ENCODE data around the gene SEMA4B. TPM values are rescaled to one million over a fixed set of nuclear protein-coding genes. Genes with fewer than 3 reads are reported as not detected.
A peak's percentile ranks its signal among the peaks of the same experiment; 100 is the strongest.

The SEMA4B gene
- total RNA-seq, 1 experiment from 2014 or later, result 5.6 TPM

DNA sequence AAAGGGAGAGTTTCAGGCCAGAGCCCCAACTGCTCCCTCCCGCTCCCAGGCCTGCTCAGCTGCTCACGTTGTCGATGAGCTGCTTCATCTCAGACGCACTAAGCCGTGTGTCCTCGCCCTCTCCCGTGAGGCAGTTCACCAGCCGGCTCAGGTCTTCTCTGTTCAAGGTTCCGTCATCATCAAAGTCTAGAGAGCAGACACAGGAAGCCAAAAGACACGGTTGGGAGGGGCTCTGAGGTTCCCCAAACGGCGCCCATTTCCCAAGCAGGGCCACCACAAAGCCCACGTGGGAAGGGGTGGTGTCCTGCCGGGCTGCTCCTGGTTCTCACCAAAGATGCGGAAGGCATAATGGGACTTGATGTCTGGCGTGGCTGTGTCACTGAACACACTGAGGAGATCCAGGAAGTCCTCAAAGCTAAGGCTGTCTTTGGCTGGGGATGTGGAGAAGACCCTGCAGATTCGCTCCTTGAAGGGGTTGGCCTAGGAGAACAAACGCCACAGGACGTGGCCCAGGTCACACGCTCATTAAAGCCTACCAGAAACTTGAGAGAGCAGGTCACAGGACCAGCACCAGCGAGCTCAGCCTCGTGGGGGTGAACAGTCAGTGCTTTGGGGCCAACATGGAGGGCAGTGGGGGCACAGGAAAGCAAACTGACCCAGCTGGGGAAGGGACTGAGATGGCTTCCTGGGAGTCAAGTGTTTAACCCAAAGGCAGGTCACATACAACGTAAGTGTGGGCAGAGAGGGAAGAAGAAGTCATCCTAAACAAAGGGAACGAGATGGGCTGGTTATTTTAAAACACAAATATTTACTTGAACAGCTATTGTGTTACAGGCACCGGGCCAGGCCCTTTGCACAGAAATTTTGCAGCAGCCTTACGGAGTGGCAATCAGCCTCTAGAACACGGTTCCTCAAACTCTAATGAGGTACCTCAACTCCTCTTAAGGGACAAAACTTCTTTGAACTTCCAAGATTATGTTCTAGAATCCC lies 30.2 kb downstream of the SEMA4B start:
- peaks cover 47% of the 10 kb centered on the region for H3K36me3 ChIP-seq
- DNase-seq (ENCODE audit: low read depth in 1 of 2, low spot score in 2 of 2), result no peak
- peaks cover 23% of the 10 kb centered on the region for H3K4me1 ChIP-seq (replicated peaks)

DNA sequence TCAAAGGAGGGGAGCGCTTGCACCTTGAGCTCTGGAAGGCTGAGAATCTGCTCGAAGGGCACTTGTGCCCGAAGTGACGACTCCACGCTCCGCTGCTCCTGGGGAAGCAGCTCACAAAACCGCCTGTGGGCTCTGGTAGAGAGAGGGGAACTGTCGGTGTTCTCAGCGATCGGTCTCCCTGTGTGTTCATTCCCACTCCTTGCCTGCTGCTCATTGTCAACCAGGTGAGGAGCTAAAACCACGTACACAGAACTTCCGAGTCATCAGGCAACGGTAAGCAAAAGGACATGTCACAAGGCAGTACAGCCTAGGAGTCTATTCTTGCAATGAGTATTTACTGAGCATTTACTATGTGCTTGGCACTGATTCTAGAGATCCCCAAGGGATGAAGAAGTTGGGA lies 31.1 kb downstream of the SEMA4B start:
- Histone ChIP-seq H3K36me3 (peaks cover 47% of the 10 kb centered on the region), H3K27ac (no peak overlapping the region), H3K9me3 (replicated peaks) (no peaks in the 10 kb centered on the region), H3K27me3 (replicated peaks) (no peaks in the 10 kb centered on the region), H3K4me1 (replicated peaks) (peaks cover 23% of the 10 kb centered on the region), H3K4me3 (no peak overlapping the region)
- no peak for DNase-seq (ENCODE audit: low read depth in 1 of 2, low spot score in 2 of 2)

More for the DNA sequence above, 30.2 kb downstream of the SEMA4B start:
- Histone ChIP-seq H3K27ac (no peak overlapping the region), H3K4me3 (no peak overlapping the region), H3K27me3 (replicated peaks) (no peaks in the 10 kb centered on the region), H3K9me3 (replicated peaks) (no peaks in the 10 kb centered on the region)

DNA sequence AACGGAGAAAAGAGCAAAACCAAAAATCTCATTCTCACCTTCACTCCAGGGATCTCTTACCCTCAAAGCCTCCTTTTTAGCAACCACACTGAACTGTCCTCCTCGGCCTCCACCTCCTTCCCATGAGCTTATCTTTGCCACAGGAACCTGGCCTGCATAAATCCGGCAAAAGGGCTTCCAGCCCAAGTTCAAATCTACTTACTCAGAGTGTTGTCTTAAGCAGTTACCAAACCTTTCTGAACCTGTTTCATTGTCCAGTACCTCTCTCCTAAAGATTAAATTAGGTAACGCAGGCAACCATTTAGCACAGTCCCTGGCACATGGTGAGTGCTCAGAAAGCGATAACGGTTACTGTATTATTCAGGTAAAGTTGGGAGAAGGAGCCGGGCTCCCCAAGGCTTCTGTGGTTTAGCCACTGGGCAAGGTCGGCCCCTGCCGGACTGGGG lies 31.8 kb downstream of the SEMA4B start:
- H3K4me3 ChIP-seq, result peak overlapping the region; percentile 83
- H3K4me1 ChIP-seq (replicated peaks), result peaks cover 23% of the 10 kb centered on the region
- no peak overlapping the region for H3K27ac ChIP-seq
- peaks cover 43% of the 10 kb centered on the region for H3K36me3 ChIP-seq
- no peaks in the 10 kb centered on the region for H3K27me3 ChIP-seq (replicated peaks)
- no peaks in the 10 kb centered on the region for H3K9me3 ChIP-seq (replicated peaks)
- DNase-seq (ENCODE audit: low read depth in 1 of 2, low spot score in 2 of 2), result no peak

DNA sequence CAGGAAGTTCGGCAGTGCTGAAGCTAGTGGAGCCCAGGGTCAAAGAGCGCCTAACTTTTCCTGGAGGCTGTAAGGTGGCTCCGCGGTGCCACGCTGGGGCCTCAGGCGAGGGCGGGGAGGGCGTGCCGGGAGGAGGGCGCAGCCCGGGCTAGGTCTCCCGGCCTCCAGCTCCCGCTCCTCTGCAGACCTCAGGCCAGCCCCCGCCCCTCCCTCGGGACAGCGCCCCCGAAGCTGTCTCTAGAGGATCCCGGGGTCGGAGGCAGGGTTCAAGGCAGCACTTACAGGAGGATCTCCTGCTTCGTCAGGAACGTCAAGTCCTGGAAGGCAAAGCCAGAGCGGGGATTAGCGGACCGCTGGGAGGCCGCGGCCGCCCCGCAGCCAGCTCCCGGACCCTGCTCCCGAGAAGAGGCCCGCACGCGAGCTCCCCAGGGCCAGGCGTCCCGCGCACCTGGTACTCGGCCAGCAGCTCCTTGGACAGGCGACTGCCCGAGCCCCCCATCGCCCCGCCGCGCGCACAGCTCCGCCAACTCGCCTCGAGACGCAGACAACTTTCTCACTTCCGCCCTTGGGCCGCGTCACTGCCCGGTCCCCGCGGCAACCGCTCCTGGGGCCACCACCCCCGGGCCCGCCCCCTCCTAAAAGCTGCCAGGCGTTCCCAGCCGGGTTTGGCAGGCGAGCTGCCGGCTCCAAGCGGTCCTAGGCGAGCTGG lies 32.4 kb downstream of the SEMA4B start, which contains the start of gene CIB1:
TSS of gene CIB1 (minus strand) at position 555 of the 709 bp plus-strand sequence. CDS start at position 499, 56 bp downstream.
- Histone ChIP-seq H3K27me3 (replicated peaks) (no peaks in the 10 kb centered on the region), H3K4me1 (replicated peaks) (peaks cover 23% of the 10 kb centered on the region), H3K9me3 (replicated peaks) (no peaks in the 10 kb centered on the region), H3K36me3 (peaks cover 41% of the 10 kb centered on the region), H3K4me3 (peak within 1 kb of the TSS; percentile 83), H3K27ac (peak within 1 kb of the TSS; percentile 59)
- peak; percentile 94 to 97 for DNase-seq (ENCODE audit: low read depth in 1 of 2, low spot score in 2 of 2)

DNA sequence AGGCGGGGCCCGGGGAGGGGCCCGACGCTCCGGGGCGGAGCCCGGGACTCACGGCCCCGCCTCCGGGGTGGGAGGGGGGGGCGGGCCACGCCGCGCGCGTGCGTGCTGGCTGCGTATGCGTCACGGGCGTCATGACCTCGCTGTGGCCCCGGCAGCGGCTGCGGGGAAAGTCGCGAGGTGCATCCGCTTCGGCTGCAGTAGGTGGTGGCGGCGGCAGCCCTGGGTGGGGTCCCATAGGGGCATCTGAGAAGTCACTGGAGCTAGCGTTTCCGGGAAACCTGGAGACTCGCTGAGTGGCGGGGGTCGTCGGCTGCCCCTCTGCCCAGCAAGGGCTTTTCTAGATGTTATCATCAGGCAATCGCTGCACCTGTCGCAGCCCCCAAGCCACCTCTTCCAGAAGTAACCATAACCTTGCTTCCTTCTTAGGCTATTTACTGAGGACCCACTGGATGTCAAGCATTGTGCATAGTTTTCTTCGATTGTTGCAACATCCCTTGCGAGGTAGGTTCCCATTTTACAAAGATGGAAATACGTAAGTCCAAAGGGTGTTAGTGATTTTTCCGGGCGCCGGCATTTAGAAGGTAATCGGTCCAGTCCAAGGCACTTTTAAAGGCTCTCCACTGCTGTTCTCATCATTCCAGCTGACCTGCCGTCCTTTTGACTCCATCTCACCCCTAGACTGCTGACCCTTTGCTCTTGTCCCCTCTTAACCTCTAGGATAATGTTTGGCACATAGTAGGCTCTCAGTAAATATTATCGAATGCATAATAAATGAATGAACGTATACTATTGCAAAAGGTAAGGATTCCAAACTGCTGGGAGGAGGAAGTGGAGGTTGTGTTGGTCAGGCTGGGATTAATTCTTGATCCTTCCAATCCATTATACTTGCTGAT lies 33.2 kb downstream of the SEMA4B start, which contains the start of gene GDPGP1:
TSS of gene GDPGP1 (plus strand) at position 114 of the 893 bp plus-strand sequence. CDS start 6,700 bp downstream, outside the sequence.
- Histone ChIP-seq H3K4me3 (peak within 1 kb of the TSS; percentile 83), H3K27ac (peak within 1 kb of the TSS; percentile 59), H3K4me1 (replicated peaks) (peaks cover 23% of the 10 kb centered on the region), H3K9me3 (replicated peaks) (no peaks in the 10 kb centered on the region), H3K27me3 (replicated peaks) (no peaks in the 10 kb centered on the region), H3K36me3 (peaks cover 37% of the 10 kb centered on the region)
- no peak for DNase-seq (ENCODE audit: low read depth in 1 of 2, low spot score in 2 of 2)

DNA sequence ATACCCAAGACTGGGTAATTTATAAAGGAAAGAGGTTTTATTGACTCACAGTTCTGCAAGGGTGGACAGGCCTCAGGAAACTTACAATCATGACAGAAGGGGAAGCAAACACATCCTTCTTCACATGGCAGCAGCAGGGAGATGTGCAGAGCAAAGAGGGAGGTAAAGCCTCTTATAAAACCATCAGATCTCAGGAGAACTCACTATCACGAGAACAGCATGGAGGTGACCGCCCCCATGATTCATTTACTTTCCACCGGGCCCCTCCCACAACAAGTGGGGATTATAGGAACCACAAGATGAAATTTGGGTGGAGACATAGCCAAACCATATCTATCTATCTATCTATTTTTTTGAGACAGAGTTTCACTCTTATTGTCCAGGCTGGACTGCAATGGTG lies 38.2 kb downstream of the SEMA4B start:
- Histone ChIP-seq H3K4me1 (replicated peaks) (peaks cover 3% of the 10 kb centered on the region), H3K36me3 (0 out of 2 replicates have a peak, but pooled peaks cover 9% of the 10 kb centered on the region), H3K27me3 (replicated peaks) (no peaks in the 10 kb centered on the region), H3K4me3 (no peak overlapping the region), H3K27ac (no peak overlapping the region), H3K9me3 (replicated peaks) (no peaks in the 10 kb centered on the region)
- no peak for DNase-seq (ENCODE audit: low read depth in 1 of 2, low spot score in 2 of 2)

DNA sequence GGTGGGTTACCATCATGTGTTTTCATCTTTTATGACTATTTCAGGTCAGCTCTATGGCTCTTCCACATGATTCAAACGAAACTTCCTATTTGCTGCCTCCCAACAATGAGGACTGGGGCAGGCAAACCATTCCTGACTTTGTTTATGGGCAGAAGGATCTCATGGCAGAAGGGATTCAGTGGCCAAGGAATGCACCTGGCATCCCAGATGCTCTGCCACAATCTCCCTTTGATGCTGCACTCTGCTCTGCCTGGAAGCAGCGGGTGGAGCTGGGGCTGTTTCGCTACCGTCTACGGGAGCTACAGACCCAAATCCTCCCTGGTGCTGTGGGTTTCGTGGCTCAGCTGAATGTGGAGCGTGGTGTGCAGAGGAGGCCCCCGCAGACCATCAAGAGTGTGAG lies 39.7 kb downstream of the SEMA4B start:
- Histone ChIP-seq H3K27ac (no peak overlapping the region), H3K4me1 (replicated peaks) (no peaks in the 10 kb centered on the region), H3K36me3 (0 out of 2 replicates have a peak, but pooled peaks cover 9% of the 10 kb centered on the region), H3K27me3 (replicated peaks) (no peaks in the 10 kb centered on the region), H3K4me3 (no peak overlapping the region), H3K9me3 (replicated peaks) (no peaks in the 10 kb centered on the region)
- no peak for DNase-seq (ENCODE audit: low read depth in 1 of 2, low spot score in 2 of 2)

DNA sequence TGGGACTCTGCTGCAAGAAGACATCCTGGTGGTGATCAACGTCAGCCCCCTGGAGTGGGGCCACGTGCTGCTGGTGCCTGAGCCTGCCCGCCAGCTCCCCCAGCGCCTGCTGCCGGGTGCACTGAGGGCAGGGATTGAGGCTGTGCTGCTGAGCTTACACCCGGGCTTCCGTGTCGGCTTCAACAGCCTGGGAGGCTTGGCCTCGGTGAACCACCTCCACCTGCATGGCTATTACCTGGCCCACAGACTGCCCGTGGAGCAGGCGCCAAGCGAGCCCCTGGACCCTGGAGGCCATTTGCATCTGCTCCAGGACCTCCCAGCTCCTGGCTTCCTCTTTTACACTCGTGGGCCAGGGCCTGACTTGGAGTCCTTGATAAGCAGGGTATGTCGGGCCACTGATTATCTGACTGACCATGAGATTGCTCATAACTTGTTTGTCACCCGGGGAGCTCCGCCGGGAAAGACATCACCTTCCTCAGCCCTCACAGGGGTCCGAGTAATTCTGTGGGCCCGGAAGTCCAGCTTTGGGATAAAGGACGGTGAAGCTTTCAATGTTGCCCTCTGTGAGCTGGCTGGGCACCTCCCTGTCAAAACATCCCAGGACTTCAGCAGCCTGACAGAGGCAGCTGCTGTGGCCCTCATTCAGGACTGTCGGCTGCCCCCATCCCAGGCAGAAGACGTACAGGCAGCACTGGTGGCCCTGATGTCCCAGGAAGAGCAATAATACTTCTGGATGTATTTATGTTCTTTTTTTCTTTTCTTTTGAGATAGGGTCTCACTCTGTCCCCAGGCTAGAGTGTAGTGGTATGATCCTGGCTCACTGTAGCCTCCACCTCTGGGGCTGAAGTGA lies 40.4 kb downstream of the SEMA4B start:
- Histone ChIP-seq H3K36me3 (0 out of 2 replicates have a peak, but pooled peaks cover 9% of the 10 kb centered on the region), H3K27ac (no peak overlapping the region)

DNA sequence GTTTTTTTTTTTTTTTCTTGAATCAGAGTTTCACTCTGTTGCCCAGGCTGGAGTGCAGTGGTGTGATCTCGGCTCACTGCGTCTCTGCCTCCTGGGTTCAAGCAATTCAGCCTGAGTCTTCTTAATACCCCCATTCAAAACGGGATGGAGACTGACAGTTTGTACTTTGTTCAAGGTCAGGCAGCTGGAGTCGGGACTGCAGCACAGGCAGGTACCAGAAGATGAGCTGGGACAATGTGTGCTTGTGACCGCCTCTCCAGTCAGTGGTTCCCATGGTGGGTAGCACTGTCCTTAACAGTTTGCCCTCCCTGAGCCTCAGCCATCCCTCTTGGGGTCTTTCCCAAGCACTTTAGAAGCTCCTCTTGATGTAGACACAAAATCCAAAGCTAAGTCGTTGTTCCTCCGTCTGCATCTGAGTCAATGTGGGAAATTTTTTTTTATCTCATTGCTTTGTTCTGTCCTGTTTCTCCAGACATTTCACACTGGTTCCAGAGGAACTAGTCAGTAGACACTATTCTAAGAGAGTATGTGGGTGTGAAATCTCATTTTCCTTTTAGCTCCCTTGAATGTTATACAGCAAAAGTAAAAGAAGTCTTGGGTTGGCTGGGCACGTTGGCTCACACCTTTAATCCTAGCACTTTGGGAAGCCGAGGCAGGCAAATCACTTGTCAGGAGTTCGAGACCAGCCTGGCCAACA lies 43.0 kb downstream of the SEMA4B start:
- Histone ChIP-seq H3K9me3 (replicated peaks) (no peaks in the 10 kb centered on the region), H3K4me3 (no peak overlapping the region), H3K36me3 (0 out of 2 replicates have a peak, but pooled peaks cover 5% of the 10 kb centered on the region), H3K27ac (no peak overlapping the region), H3K4me1 (replicated peaks) (peaks cover 3% of the 10 kb centered on the region; the same call in 1 of the 2 replicates), H3K27me3 (replicated peaks) (no peaks in the 10 kb centered on the region)
- DNase-seq (ENCODE audit: low read depth in 1 of 2, low spot score in 2 of 2), result no peak

More for the DNA sequence above, 40.4 kb downstream of the SEMA4B start:
- H3K4me1 ChIP-seq (replicated peaks), result no peaks in the 10 kb centered on the region
- H3K9me3 ChIP-seq (replicated peaks), result no peaks in the 10 kb centered on the region
- no peak overlapping the region for H3K4me3 ChIP-seq
- H3K27me3 ChIP-seq (replicated peaks), result no peaks in the 10 kb centered on the region
- no peak for DNase-seq (ENCODE audit: low read depth in 1 of 2, low spot score in 2 of 2)

DNA sequence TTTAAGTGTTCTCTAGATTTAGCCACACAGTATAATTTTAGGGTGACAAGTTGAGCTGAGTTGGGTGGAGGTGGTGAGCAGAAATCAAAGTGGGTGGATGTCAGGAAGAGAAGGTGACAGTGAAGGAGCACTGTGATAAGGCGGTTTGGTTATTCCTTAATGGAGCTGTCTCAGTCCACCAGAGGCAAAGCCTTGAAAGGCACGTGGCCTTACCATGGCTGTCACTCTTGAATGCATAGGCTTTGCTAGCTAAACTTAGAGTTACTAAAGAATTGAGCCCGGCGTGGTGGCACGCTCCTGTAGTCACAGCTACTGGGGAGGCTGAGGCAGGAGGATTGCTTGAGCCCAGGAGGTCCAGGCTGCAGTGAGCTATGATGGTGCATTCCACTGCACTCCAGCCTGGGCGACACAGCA lies 47.7 kb downstream of the SEMA4B start:
- no peak overlapping the region; the same call in 1 of the 2 replicates for H3K4me3 ChIP-seq
- no peak for DNase-seq (ENCODE audit: low read depth in 1 of 2, low spot score in 2 of 2)
- no peaks in the 10 kb centered on the region for H3K9me3 ChIP-seq (replicated peaks)

DNA sequence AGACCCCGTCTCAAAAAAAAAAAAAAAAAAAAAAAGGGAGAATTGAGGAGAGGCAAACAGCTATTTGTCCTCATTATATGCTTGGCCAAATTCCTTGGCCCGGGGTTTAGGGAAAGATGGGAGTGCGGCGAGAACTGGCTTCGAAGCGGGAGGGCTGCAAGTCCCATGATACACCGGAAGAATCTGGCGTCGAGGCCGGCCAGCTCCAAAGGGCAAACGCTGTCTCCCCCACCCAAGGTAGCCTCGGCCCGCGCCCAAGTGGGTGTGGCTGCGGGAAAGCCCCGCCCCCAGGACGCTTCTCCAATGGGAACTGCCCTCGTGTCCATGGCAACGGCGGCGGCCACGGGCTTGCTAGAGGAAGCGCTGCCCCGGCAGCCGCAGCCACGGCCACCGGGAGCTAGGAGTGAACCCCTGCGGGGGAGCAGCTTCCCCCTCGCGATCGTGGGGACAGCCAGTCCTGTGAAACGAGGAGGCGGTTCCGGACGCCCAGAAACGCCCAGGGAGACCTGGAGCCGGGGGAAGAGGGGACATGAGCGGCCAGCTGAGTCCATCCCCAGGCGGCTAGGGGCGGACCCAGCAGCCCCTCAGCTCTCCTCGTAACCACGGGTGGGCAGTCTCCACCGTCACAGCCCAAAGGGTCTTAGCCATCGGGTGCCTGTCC lies 48.2 kb downstream of the SEMA4B start, which contains the start of gene TTLL13:
TSS of gene TTLL13 (plus strand) at position 354 of the 661 bp plus-strand sequence. CDS start 1,075 bp downstream, outside the sequence.
- Histone ChIP-seq H3K36me3 (no peaks in the 10 kb centered on the region), H3K4me1 (replicated peaks) (peaks cover 9% of the 10 kb centered on the region; the same call in 1 of the 2 replicates), H3K9me3 (replicated peaks) (no peaks in the 10 kb centered on the region), H3K4me3 (peak within 1 kb of the TSS; percentile 45), H3K27me3 (replicated peaks) (no peaks in the 10 kb centered on the region), H3K27ac (peak within 1 kb of the TSS; percentile 44)
- peak; percentile 91 to 94 for DNase-seq (ENCODE audit: low read depth in 1 of 2, low spot score in 2 of 2)

More for the DNA sequence above, 47.7 kb downstream of the SEMA4B start:
- Histone ChIP-seq H3K4me1 (replicated peaks) (peaks cover 9% of the 10 kb centered on the region; the same call in 1 of the 2 replicates), H3K27ac (no peak overlapping the region), H3K36me3 (no peaks in the 10 kb centered on the region), H3K27me3 (replicated peaks) (no peaks in the 10 kb centered on the region)

Data from SJSA1 (cell line).